ENCODE results near the gene HCN4.
"Not testable (repeated sequence)": the region's sequence is repeated elsewhere in the genome, so short reads cannot be mapped to it uniquely, and the experiment has no call there.

Gene HCN4

DNA sequence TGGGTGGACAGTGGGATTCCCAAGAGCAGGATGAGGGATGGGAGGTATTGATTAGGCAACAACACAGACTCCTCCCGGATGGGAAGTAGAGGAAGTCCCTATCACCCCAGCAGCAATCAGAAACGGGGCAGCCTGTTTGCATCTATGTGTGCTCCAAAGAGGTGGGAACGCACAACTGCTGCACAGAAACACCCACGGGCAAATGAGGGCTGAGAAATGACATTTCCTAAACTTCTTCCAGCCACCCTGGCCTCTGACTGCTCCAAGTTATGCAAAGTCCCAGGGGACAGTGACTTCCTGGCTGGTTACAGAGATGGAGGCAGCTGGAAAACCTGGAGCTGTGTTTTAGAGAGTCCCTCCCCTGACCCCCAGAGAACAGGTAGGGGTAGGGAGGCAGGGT is 42.6 kb downstream of the HCN4 start:
- no peak for DNase-seq (ENCODE audit: low read depth, low spot score)

DNA sequence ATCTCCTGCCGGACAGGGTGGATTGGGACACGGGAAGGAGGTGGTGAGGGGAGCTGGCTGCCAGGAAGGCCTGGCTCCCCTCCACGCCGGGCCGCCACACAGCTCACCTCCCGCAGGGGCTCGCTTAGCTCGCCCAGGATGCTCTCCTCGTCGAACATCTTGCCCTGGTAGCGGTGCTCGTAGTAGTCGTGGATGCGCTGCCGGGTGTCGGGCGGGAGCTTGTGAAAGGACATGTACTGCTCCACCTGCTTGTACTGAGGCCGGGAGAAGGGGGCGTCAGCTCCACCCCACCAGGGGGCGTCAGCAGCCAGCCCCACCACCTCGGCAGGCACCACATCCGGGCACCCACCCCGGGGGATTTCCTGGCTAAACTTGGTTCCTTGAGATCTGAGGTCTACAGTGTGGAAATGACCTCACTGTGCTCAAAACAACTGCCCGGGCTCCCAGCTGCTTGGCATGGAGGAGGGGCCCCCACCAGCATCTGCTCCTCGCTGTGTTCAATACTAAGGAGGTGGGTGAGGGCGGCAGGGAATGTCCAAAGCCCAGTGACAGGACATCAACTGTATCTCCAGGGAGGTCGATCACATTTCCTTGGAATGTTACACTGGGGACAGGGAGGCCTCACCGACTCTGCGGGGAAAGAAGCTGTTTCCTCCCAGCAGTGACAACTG is 43.4 kb downstream of the HCN4 start:
- DNase-seq (ENCODE audit: low read depth, low spot score) = no peak

GRCh38 chr15:73324496-73325170 is 44.1 kb downstream of the HCN4 start:
- DNase-seq (ENCODE audit: low read depth, low spot score) = no peak

- no peak for DNase-seq (ENCODE audit: low read depth, low spot score)
Observed at GRCh38 chr15:73323956-73324355, 44.8 kb downstream of the HCN4 start.

DNA sequence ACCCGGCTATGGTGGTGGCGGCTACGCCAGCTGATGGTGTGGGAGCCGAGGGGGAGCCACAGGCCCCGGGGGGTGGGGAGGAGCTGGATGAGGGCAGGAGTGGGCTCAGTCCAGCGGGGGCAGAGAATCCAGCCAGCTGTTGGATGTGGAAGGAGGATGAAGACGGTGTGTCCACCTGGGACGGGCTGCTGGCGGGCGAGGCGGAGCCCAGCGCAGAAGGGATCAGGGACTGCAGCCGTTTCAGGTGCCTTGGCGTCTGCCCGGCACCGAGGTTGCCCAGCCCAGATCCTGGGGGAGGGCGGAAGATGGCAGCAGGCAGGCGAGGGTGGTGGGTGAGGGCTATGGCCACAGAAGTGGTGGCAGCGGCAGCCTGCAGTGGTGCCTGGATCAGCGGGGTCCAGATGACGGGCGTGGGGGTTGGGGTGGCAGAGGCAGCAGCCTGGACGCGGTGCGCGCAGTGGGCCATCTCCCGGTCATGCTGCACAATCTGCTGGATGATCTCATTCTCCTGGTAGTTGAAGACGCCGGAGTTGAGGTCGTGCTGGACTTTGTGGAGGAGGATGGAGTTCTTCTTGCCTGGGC is 45.3 kb downstream of the HCN4 start:
- DNase-seq (ENCODE audit: low read depth, low spot score) = no peak

- DNase-seq (ENCODE audit: low read depth, low spot score) = no peak
Observed at GRCh38 chr15:73322665-73323373, 45.9 kb downstream of the HCN4 start.

- no peak for DNase-seq (ENCODE audit: low read depth, low spot score)
Observed at GRCh38 chr15:73321496-73322450, 47.0 kb downstream of the HCN4 start.

DNA sequence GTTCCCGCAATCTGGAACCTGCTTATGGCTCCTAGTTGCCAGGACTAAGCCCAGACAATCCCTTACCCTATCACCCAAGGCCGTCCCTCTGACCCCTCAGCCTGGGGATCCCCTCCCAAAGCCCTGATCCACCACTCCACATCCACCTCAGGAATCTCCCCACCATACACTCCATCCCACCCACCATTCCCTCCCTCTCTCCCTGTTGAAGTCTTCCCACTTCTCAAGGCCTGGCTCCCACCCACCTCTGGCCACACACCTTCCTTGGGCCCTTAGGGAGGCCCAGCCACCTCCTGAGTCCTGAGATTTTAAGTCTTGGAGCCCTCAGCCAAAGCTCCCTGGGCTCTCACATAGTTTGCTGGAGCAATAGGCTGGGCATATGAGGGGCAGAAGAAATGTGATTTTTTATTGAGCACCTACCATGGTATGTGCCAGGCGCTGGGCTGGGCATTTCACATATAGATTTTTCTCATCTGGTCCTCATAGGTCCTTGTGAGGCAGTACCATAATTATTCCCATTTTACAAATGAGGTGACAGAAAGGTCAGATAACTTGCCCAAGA is 48.1 kb downstream of the HCN4 start:
- no peak for DNase-seq (ENCODE audit: low read depth, low spot score)

GRCh38 chr15:73319460-73320245 is 49.1 kb downstream of the HCN4 start:
- DNase-seq (ENCODE audit: low read depth, low spot score) = no peak

DNA sequence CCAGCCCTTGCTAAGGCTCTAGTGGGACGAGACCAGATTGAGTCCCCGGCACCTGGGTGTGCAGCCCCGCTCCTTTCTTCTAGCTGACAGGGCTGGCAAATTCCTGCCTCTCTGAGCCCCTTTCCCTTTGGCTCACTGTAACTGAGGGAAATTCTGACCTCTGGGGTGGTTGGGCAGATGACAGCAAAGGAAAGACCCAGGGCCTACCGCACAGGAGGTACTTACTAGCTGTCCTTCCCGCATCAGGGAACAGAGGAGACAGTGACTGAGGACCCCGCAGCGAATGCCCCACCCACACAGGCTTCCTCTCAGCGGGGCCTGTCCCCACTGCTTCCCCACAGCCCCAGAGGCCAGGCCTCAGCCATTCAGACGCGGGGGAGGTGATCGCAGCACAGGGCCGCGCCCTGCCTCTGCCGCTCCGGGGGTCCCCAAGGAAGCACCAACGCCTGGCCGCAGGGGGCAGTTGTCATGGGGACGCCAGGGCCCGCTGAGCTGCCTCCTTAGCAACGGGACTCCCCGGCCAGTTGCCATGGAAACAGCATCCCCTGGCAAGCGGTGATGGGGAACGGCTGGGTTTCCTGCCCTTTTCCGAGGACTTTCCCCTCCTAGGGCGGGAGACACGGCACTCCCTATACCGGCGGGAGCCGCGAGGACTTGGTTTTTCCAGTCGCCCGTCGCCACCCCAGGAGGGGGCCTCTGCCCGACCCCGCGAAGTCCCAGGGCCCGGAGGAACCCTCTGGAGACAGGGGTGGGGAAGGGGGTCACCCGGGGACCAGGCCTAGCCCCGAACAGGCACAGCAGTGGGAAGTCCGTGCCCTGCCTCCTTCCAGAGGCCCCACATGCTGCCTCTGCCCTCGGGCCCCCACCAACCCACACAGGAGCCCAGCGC is 50.1 kb downstream of the HCN4 start:
- DNase-seq (ENCODE audit: low read depth, low spot score) = no peak

GRCh38 chr15:73317651-73318462 is 50.9 kb downstream of the HCN4 start:
- DNase-seq (ENCODE audit: low read depth, low spot score) = no peak

GRCh38 chr15:73313861-73314260 is 54.9 kb downstream of the HCN4 start:
- DNase-seq (ENCODE audit: low read depth, low spot score) = no peak

- DNase-seq (ENCODE audit: low read depth, low spot score) = no peak
Observed at GRCh38 chr15:73308305-73308704, 60.5 kb downstream of the HCN4 start.

- no peak for DNase-seq (ENCODE audit: low read depth, low spot score)
Observed at GRCh38 chr15:73305331-73306211, 63.2 kb downstream of the HCN4 start.

DNA sequence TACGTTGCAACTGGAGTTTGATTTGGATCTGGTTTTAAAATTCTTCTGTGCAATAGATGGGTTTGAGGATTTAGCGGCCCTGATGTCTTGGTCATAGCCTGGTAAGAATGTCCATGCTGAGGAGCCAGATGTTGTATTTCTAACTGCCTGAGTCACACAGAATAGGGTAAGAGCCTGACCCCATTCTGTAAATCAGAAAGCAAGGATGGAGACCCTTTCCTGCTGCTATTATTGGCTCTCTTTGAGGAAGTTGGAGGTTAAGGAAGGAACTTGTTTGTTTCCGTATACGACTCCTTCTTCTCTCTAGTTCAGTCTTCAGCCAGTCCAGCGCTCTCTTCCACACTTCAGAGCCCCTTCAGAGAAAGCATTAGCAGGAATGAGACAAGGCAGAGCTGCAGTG is 65.1 kb downstream of the HCN4 start:
- no peak for DNase-seq (ENCODE audit: low read depth, low spot score)

- DNase-seq (ENCODE audit: low read depth, low spot score) = not testable (repeated sequence)
Observed at GRCh38 chr15:73300286-73300685, 68.5 kb downstream of the HCN4 start.

DNA sequence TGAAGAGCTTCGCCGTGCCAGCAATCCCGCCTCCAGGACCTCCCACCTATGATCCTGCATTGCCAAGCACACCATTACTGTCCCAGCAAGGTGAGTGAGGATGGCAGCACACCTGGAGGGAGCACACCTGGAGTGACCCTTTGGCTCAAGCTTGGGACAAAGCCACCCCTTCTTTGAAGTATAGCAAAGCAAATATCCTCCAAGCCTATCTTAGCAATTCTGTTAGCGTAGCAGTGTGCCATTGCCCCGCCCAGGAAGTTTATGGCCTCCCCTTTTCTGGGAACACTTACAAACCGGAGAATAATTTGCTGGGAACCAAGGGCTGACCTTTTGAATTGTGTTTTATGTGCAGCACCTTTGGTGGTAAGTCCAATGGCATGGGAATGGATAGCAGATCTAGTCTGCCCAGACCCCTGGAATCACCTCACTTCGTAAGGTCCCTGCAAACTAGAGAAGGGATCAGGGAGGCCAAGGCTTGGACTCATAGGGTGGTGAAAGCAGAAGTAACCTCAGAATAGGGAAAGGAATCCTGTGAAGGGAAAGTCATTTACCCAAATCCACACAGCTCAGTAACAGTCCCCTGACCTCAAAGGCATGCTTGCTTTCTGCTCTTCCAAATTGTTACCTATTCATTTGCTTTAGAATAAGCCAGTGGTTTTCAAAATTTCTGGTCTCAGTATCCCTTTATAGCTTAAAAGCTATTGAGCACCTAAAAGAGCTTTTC is 70.1 kb downstream of the HCN4 start:
- no peak for DNase-seq (ENCODE audit: low read depth, low spot score)

All from activated CD4-positive, CD25-positive, alpha-beta regulatory T cell treated with anti-CD3 and anti-CD28 coated beads, Interleukin-2, amount 50 U/mL, for 16 hours (primary cell).